ENCODE data around the gene SYT7. TPM values are rescaled to one million over a fixed set of nuclear protein-coding genes. Genes with fewer than 3 reads are reported as not detected.

SYT7 gene
- total RNA-seq, 1 experiment from 2014 or later: not detected

DNA sequence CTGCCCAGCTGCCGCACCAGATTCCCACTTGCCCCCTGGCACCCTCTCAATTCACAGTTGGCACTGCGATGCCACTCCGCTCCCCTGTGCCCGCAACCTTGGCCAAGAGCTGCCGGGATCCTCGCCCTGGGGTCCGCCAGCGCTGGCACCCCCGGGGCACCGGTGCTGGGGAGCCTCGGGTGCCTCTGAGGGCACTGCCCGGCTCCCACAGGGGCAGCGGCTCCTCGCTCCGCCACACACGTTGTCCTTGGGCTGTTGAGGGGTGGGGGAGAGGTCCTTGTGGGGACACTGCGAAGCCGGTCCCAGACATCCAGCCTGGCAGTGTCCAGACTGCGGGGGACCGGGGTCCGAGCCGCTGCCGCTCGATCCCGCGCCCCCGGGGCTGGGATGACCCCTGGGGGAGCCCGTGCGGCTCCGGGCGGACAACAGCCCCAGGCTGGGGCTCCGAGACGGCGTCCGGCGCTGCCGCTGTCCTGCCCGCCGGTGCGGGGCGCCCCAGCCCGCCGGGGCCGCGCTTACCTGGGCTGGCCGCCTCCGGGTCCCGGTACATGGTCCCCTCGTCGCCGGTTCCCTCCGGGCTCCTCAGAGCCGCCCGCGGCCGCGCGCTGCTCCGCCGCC is 496 bp downstream of the SYT7 start:
- Histone ChIP-seq H2AFZ (ENCODE audit: low read length) (no peak overlapping the region), H3K36me3 (ENCODE audit: insufficient read depth, low read length) (no peaks in the 10 kb centered on the region), H3K79me2 (ENCODE audit: low read length) (no peaks in the 10 kb centered on the region), H3K4me2 (ENCODE audit: low read depth, low read length, poor library complexity, severe bottlenecking) (no peak overlapping the region), H3K4me3 (ENCODE audit: low read length) (no peak overlapping the region), H3K9me2 (replicated peaks; ENCODE audit: insufficient read depth, low read length) (no peaks in the 10 kb centered on the region), H3K4me1 (ENCODE audit: low read length) (no peaks in the 10 kb centered on the region), H3K9ac (ENCODE audit: low read length) (no peak overlapping the region), H3K27ac (ENCODE audit: low read length) (no peak overlapping the region), H3K9me3 (ENCODE audit: low read length) (no peaks in the 10 kb centered on the region), H4K20me1 (ENCODE audit: insufficient read depth, low read depth, low read length) (peaks cover 8% of the 10 kb centered on the region; the same call in 1 of the 2 replicates), H3K27me3 (ENCODE audit: low read length) (no peaks in the 10 kb centered on the region)
- no peak for DNase-seq

DNA sequence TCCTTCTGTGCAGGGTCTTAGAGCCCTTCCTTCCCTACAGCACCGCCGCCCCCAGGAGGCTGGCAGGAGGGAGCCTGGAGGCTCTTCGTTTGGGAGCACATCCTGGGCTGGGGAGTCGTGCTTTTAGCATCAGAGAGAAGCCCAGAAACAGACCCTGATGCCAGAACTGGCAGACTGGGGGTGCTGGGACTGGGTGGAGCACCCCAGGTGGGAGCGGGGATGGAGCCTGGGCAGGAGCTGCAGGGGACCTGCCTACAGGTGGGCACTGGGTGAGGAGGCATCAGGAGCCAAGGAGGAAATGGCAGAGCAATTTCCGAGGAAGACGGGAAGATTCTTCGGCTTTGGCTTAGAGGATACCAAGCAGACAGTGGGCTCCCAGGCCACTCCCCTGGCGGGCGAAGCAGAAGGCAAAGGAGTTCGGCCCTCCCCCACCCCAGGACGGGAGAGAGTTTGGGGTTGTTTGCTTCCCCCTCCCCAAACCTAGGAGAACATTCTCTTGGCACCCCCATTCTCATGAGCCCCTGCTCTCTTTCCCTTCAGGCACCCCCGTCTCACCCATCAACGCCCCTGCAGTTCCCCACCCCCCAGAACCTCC is 1.1 kb downstream of the SYT7 start:
- no peak overlapping the region for H3K9ac ChIP-seq (ENCODE audit: low read length)
- H3K79me2 ChIP-seq (ENCODE audit: low read length): no peaks in the 10 kb centered on the region
- H3K9me3 ChIP-seq (ENCODE audit: low read length): no peaks in the 10 kb centered on the region
- peaks cover 8% of the 10 kb centered on the region; the same call in 1 of the 2 replicates for H4K20me1 ChIP-seq (ENCODE audit: insufficient read depth, low read depth, low read length)
- H3K4me3 ChIP-seq (ENCODE audit: low read length): no peak overlapping the region
- H3K36me3 ChIP-seq (ENCODE audit: insufficient read depth, low read length): no peaks in the 10 kb centered on the region
- no peaks in the 10 kb centered on the region for H3K4me1 ChIP-seq (ENCODE audit: low read length)
- no peak for DNase-seq
- no peak overlapping the region for H2AFZ ChIP-seq (ENCODE audit: low read length)
- no peaks in the 10 kb centered on the region for H3K9me2 ChIP-seq (replicated peaks; ENCODE audit: insufficient read depth, low read length)
- H3K27ac ChIP-seq (ENCODE audit: low read length): no peak overlapping the region
- no peaks in the 10 kb centered on the region for H3K27me3 ChIP-seq (ENCODE audit: low read length)
- no peak overlapping the region for H3K4me2 ChIP-seq (ENCODE audit: low read depth, low read length, poor library complexity, severe bottlenecking)

DNA sequence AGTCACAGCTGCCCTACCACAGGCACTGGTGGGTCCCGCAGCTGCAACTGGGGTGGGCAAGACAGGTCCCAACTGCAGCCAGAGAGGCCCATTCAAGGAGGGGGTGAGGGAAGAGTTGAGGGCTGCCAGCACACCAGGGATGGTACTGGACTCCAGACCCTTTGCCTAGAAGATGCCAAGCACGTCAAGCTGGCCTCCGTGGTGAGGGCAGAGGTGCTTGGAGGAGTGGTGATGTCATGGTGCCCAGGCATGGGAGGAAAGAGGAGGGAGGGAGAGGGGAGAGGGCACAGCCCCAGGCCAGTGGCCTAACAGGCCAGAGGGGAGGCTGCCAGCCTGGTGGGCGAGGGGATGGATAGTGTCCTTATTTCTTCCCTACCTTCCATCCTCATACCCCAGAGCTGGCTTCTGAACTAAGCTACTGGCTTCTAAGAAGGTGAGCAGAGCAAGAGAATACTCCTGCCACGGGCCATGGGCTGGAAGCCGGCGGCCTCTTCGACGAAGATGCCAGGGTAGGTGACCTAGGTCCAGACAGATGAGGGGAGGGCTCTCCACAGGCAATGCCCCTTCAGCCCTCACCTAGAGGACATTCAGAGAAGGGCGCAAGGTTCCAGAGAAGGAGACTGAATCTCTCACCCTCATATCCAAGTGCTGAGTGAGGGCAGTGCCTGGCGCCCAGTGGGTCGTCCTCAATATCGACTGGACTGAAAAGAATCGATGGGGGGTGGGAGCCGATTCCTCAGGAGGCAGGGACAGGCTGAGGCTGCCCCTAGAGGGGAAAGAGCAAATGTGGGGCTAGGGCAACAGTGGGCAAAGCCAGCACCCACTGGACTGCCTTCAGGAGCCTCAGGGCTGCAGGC is 1.8 kb downstream of the SYT7 start:
- H3K9me2 ChIP-seq (replicated peaks; ENCODE audit: insufficient read depth, low read length): no peaks in the 10 kb centered on the region
- H3K4me1 ChIP-seq (ENCODE audit: low read length): peaks cover 5% of the 10 kb centered on the region
- no peak overlapping the region for H3K4me2 ChIP-seq (ENCODE audit: low read depth, low read length, poor library complexity, severe bottlenecking)
- H3K9me3 ChIP-seq (ENCODE audit: low read length): no peaks in the 10 kb centered on the region
- H4K20me1 ChIP-seq (ENCODE audit: insufficient read depth, low read depth, low read length): peaks cover 8% of the 10 kb centered on the region; the same call in 1 of the 2 replicates
- H3K4me3 ChIP-seq (ENCODE audit: low read length): no peak overlapping the region
- H3K9ac ChIP-seq (ENCODE audit: low read length): no peak overlapping the region
- no peak overlapping the region for H3K27ac ChIP-seq (ENCODE audit: low read length)
- no peaks in the 10 kb centered on the region for H3K79me2 ChIP-seq (ENCODE audit: low read length)
- H3K27me3 ChIP-seq (ENCODE audit: low read length): no peaks in the 10 kb centered on the region
- no peaks in the 10 kb centered on the region for H3K36me3 ChIP-seq (ENCODE audit: insufficient read depth, low read length)
- no peak overlapping the region for H2AFZ ChIP-seq (ENCODE audit: low read length)
- no peak for DNase-seq

DNA sequence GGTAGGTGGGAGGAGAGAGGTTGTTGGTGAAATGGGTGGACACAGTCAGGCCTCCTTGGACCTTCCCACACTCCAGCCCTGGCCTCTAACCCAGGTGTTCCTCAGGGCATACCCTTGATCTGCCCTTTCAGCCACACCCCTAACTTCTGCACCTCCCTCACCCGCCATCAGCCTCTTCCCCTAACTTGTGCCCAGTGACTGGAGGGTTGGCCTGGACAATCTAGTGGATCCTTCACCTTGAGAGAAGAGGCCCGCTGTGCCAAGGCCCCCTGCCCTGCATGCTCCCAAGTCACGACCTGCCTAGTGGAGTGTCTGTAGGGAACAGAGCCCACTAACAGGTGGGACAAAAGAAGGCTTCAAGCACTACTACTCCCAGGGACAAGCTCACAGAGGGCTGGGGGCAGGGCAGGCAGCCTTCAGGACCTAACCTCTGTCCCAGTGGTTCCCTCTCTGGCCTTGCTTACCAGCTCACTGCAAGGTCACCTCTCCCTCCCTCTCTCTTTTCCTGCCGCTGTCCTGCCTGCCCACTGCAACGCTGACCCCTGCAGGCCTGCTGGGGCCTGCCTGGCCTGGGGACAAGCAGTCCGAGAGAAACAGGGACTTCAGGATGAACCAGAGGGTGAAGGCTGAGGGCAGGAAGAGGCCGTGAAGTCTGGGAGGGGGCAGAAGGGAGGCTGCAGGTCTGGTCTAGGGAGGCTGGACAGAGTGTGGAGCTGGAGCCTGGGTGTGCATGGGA is 3.3 kb downstream of the SYT7 start:
- Histone ChIP-seq H3K9ac (ENCODE audit: low read length) (no peak overlapping the region), H2AFZ (ENCODE audit: low read length) (no peak overlapping the region), H3K9me2 (replicated peaks; ENCODE audit: insufficient read depth, low read length) (no peaks in the 10 kb centered on the region), H3K9me3 (ENCODE audit: low read length) (no peaks in the 10 kb centered on the region), H3K4me3 (ENCODE audit: low read length) (no peak overlapping the region), H4K20me1 (ENCODE audit: insufficient read depth, low read depth, low read length) (peaks cover 8% of the 10 kb centered on the region; the same call in 1 of the 2 replicates), H3K36me3 (ENCODE audit: insufficient read depth, low read length) (no peaks in the 10 kb centered on the region), H3K27me3 (ENCODE audit: low read length) (no peaks in the 10 kb centered on the region), H3K4me2 (ENCODE audit: low read depth, low read length, poor library complexity, severe bottlenecking) (no peak overlapping the region), H3K4me1 (ENCODE audit: low read length) (peaks cover 8% of the 10 kb centered on the region), H3K79me2 (ENCODE audit: low read length) (no peaks in the 10 kb centered on the region), H3K27ac (ENCODE audit: low read length) (no peak overlapping the region)
- no peak for DNase-seq

DNA sequence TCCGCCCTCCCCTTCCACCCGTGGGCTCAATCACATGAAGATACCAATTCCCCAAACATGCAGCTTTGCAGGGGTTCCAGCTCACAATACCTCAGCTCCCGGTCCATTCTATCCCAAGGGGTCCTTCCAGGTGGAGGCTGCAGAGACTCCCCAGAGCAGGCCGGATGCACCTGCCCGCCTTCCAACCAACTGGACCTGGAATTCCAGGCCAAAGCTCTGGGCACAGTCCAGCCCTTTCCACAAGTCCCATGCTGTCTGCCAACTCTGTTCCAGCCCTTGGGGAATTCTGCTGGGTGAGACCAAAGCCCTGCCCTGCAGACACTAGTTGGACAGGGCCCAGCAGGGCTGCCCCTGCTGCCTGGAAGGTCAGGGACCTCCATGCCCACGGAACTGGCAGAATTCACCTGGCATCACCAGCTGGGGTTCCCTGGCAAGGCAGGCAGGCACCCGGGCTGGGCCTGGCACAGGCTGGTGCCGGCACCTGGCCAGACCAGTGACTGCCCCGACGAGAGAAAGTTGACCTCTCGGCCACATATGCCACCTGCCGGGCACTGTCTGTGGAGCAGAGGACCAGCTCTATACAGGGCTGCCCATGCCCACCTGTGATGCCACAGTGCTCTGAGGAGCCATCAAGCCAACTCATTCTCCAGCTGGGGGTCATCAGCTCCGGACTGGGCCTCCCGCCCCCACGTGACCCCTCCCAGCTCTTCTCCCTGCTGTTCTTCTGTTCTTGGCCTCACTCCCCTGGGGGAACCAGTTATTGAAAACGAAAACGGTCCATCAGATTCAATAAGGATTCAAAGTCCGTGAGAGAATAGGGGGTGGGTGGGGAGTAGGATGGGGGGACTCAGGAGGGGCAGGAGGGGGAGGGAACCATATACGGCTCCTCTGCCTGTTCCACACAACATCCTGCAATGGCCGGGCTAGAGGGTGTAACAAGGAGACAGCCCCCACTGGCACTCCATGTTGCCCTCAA is 4.7 kb downstream of the SYT7 start:
- Histone ChIP-seq H3K79me2 (ENCODE audit: low read length) (no peaks in the 10 kb centered on the region), H3K27me3 (ENCODE audit: low read length) (no peaks in the 10 kb centered on the region), H3K4me2 (ENCODE audit: low read depth, low read length, poor library complexity, severe bottlenecking) (no peak overlapping the region), H3K9ac (ENCODE audit: low read length) (no peak overlapping the region), H3K27ac (ENCODE audit: low read length) (no peak overlapping the region), H3K36me3 (ENCODE audit: insufficient read depth, low read length) (no peaks in the 10 kb centered on the region), H2AFZ (ENCODE audit: low read length) (no peak overlapping the region), H3K9me3 (ENCODE audit: low read length) (no peaks in the 10 kb centered on the region), H4K20me1 (ENCODE audit: insufficient read depth, low read depth, low read length) (no peaks in the 10 kb centered on the region; the same call in 1 of the 2 replicates), H3K4me3 (ENCODE audit: low read length) (no peak overlapping the region), H3K9me2 (replicated peaks; ENCODE audit: insufficient read depth, low read length) (no peaks in the 10 kb centered on the region), H3K4me1 (ENCODE audit: low read length) (peaks cover 8% of the 10 kb centered on the region)
- DNase-seq: no peak

DNA sequence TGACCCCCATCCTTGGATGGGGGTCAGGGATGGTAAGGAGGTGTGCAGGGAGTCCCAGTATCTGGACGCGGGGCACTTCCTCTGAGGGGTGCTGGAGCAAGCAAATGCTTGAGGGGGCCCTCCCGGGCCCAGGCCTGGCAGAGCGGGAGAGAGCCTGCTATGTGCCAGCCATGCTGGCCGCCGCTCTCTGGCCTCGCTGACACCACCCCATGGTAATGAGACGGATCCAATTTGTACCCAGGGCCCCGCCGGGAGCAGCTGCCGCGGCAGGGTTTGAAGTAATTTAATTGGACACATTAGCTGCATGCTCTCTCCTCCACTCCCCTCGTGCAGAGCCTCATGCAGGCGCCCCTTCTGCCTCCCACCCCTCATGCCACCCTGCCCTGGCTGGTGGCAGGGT is 6.3 kb downstream of the SYT7 start:
- no peak for DNase-seq
- no peak overlapping the region for H3K4me2 ChIP-seq (ENCODE audit: low read depth, low read length, poor library complexity, severe bottlenecking)
- no peaks in the 10 kb centered on the region for H3K36me3 ChIP-seq (ENCODE audit: insufficient read depth, low read length)
- no peaks in the 10 kb centered on the region for H3K9me3 ChIP-seq (ENCODE audit: low read length)
- H3K9me2 ChIP-seq (replicated peaks; ENCODE audit: insufficient read depth, low read length): no peaks in the 10 kb centered on the region
- H3K4me3 ChIP-seq (ENCODE audit: low read length): no peak overlapping the region
- no peak overlapping the region for H2AFZ ChIP-seq (ENCODE audit: low read length)
- H3K27me3 ChIP-seq (ENCODE audit: low read length): no peaks in the 10 kb centered on the region
- H3K4me1 ChIP-seq (ENCODE audit: low read length): peaks cover 8% of the 10 kb centered on the region
- H3K9ac ChIP-seq (ENCODE audit: low read length): no peak overlapping the region
- H3K79me2 ChIP-seq (ENCODE audit: low read length): no peaks in the 10 kb centered on the region
- no peak overlapping the region for H3K27ac ChIP-seq (ENCODE audit: low read length)
- H4K20me1 ChIP-seq (ENCODE audit: insufficient read depth, low read depth, low read length): no peaks in the 10 kb centered on the region; the same call in 1 of the 2 replicates

DNA sequence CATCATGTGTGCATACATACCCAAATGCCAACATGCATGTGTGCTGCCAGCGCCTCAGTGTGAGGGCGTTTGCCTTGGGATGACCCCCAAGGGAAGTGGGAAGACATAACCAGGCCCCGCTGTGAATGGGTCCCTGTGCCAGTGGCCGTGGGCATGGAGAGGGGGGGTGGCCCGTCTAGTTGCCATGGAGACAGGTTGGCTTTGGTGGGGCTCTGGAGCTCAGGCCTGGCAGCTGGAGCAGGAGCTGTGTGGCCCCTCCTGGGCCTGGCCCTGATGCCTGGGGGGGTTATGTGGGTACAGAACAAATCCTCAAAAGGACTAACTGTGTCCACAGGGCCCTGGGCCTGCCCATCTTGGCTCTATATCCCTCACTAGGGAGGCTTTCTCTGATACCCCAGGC is 8.0 kb downstream of the SYT7 start:
- H2AFZ ChIP-seq (ENCODE audit: low read length): no peak overlapping the region
- peaks cover 8% of the 10 kb centered on the region for H3K4me1 ChIP-seq (ENCODE audit: low read length)
- H3K4me2 ChIP-seq (ENCODE audit: low read depth, low read length, poor library complexity, severe bottlenecking): no peak overlapping the region
- no peaks in the 10 kb centered on the region for H3K9me2 ChIP-seq (replicated peaks; ENCODE audit: insufficient read depth, low read length)
- H3K9me3 ChIP-seq (ENCODE audit: low read length): no peaks in the 10 kb centered on the region
- DNase-seq: no peak
- H4K20me1 ChIP-seq (ENCODE audit: insufficient read depth, low read depth, low read length): no peaks in the 10 kb centered on the region; the same call in 1 of the 2 replicates
- H3K36me3 ChIP-seq (ENCODE audit: insufficient read depth, low read length): no peaks in the 10 kb centered on the region
- H3K79me2 ChIP-seq (ENCODE audit: low read length): no peaks in the 10 kb centered on the region
- H3K27ac ChIP-seq (ENCODE audit: low read length): no peak overlapping the region
- H3K4me3 ChIP-seq (ENCODE audit: low read length): no peak overlapping the region
- H3K9ac ChIP-seq (ENCODE audit: low read length): no peak overlapping the region
- no peaks in the 10 kb centered on the region for H3K27me3 ChIP-seq (ENCODE audit: low read length)
